Heart left ventricle (tissue), 16 donors: ENCODE results near the gene FBXO21. TPM values are rescaled to one million over a fixed set of nuclear protein-coding genes. Genes with fewer than 3 reads are reported as not detected.

ENCODE experiments used
- ATAC-seq, 4 donors: fragments of 200-7000 bp; cut with Tn5 transposase; one replicate each; pipeline ENCODE4 v1.9.1; 2020 to 2022; ENCODE audit warnings: moderate library complexity in 4 of 4, mild to moderate bottlenecking in 3 of 4, moderate number of reproducible peaks in 1 of 4
- DNase-seq, 5 donors: peaks; one replicate each; pipeline ENCODE4 v3.0.0-alpha.2; 2020
- H3K27ac ChIP-seq, 12 donors: fragments of 200-600 bp; sonication (generic) in 4 of 12; one replicate each; pipeline versions ENCODE4 v1.5.0 to v1.8.0; 2016 to 2022; ENCODE audit warnings: mild to moderate bottlenecking in 2 of 12
- H3K27me3 ChIP-seq, 9 donors: fragments of 200-600 bp; sonication (generic) in 2 of 9; one replicate each; pipeline versions ENCODE4 v1.5.1 to v1.8.0; 2016 to 2022; ENCODE audit warnings: mild to moderate bottlenecking in 3 of 9
- H3K36me3 ChIP-seq, 9 donors: fragments of 200-600 bp; sonication (generic) in 2 of 9; one replicate each; pipeline versions ENCODE4 v1.5.0 to v1.8.0; 2018 to 2022; ENCODE audit warnings: mild to moderate bottlenecking in 2 of 9
- H3K4me1 ChIP-seq, 12 donors: fragments of 200-600 bp; sonication (generic) in 4 of 12; one replicate each; pipeline versions ENCODE4 v1.5.0 to v1.8.0; 2016 to 2022; ENCODE audit warnings: mild to moderate bottlenecking in 3 of 12
- H3K4me3 ChIP-seq, 12 donors: fragments of 200-600 bp; sonication (generic) in 4 of 12; one replicate each; pipeline versions ENCODE4 v1.5.0 to v1.8.0; 2017 to 2022; ENCODE audit warnings: mild to moderate bottlenecking in 9 of 12, moderate library complexity in 4 of 12
- H3K9me3 ChIP-seq, 12 donors: fragments of 200-600 bp; sonication (generic) in 4 of 12; one replicate each; pipeline versions ENCODE4 v1.5.0 to v1.8.0; 2016 to 2022; ENCODE audit warnings: mild to moderate bottlenecking in 1 of 12
- CTCF ChIP-seq, 12 donors: fragments of 200-600 bp; sonication (generic) in 4 of 12; IDR thresholded peaks; one replicate each; pipeline versions ENCODE4 v1.5.0 to v1.8.0; 2018 to 2022; ENCODE audit warnings: antibody characterized with exemption in 12 of 12, mild to moderate bottlenecking in 5 of 12
- POLR2A ChIP-seq, 2 donors: fragments of 450-650 bp; IDR thresholded peaks; one replicate each; pipeline ENCODE4 v1.6.1; 2017; ENCODE audit warnings: antibody characterized with exemption in 2 of 2, mild to moderate bottlenecking in 2 of 2, moderate library complexity in 2 of 2
- WGBS, 4 donors: extraction: QIAGEN DNeasy Blood & Tissue Kit in 2 of 4; methylation state at CpG; one replicate each; pipeline versions ENCODE4 v1.1.5 to v1.1.7; 2013 to 2018; 5-methylcytosine and 5-hydroxymethylcytosine counted together
- intact Hi-C, 10 donors: fragments of 100-400 bp; cut with DNase I; formaldehyde crosslinking; loops; one replicate each; pipeline versions ENCODE4 v1.11.1 to v1.14.2; 2022
- polyA plus RNA-seq, 2 donors: library from polyadenylated mRNA; stranded (reverse); fragments of 200-250 nt; gene quantifications; one replicate each; pipeline ENCODE4 v1.2.3, GENCODE V29; 2013
- total RNA-seq, 9 donors: library from RNA; depleted of rRNA in 2 of 9; stranded (reverse); fragments of >200 nt in 2 of 9; fragmentation: NEBNext Ultra II Directional in 3 of 9; extraction: Animal tissue kit (Norgen Biotek cat#: 25700) in 3 of 9; gene quantifications; one replicate each; pipeline versions ENCODE4 v1.1.0 to v1.2.4, GENCODE V29; 2016 to 2023
- donor health status: ischemic (EF 13 %, LVEDD 7.1; RV severe dilation, severe dysfunction).
- donor health status: healthy with polysubstance abuse.
- donor health status: DM: no; HTN: yes; CAD: no.
- donor health status: DM: no; HTN: no; CAD: no.
- donor health status: ischemic (EF 25% LVEDD 6.9; RV normal size, moderate dysfunction).
- donor health status: ischemic (EF 25% LVEDD 5.7; RV mildly dilated, moderate dysfunction).
- donor health status: healthy.
- donor health status: DM: yes; HTN: yes; CAD: no.
- donor health status: ischemic (EF 35%, LVEDD 5.7; RV mildly dilated, moderate dysfunction).
- donor health status: nonischemic (EF 11% LVEDD 7.7; RV severe dilation, severe dysfunction).
- donor health status: DM: yes; HTN: yes; CAD: no.
- donor health status: PGD.
- donor health status: ischemic (EF 29% LVEDD 5.4; RV normal size, mild dysfunction).
- donor health status: nonischemic (EF 23%, LVEDD 6.1; RV moderate dilation, normal function).

FBXO21 gene
- total and polyA plus RNA-seq, 11 donors: 10.9 to 82.4 (median 44.1) TPM

DNA sequence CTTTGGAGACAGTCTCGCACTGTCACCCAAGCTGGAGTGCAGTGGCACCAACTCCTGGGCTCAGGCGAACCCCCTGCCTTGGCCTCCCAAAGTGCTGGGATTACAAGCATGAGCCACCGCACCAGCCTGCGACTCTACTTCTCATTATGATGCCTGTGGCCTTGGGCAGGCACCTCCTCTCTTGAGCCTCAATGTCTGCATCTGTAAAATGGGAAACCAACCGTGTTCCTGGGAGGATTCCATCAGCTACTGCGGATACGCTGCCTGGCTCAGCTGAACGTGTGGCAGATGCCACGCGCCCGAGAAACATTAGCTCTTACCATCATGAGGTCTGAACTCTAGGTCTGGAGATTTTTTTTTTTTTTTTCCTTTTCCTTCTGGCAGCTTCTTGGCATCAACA, 96.8 kb downstream of the FBXO21 start:
- H3K4me3 ChIP-seq: no peak overlapping the region
- peaks cover 0 to 4% (median 0%) of the 10 kb centered on the region in 9 donors for H3K36me3 ChIP-seq
- WGBS, 4 donors: 70 to 79% (median 73%) methylated on average over 11 of the region's 11 CpGs
- H3K9me3 ChIP-seq: peaks cover 0 to 14% (median 7%) of the 10 kb centered on the region in 12 donors
- peaks cover 0 to 13% (median 3%) of the 10 kb centered on the region in 9 donors for H3K27me3 ChIP-seq
- DNase-seq: no peak
- H3K27ac ChIP-seq: peak overlapping the region in 1 of 12 donors; percentile 60
- ATAC-seq: no peak
- intact Hi-C loops: no loop called here
- no peak for TF ChIP-seq POLR2A (IDR thresholded peaks at IDR 0.05)
- no peak for TF ChIP-seq CTCF (IDR thresholded peaks at IDR 0.05)
- H3K4me1 ChIP-seq: peaks cover 0 to 64% (median 19%) of the 10 kb centered on the region in 12 donors

- intact Hi-C loops: no loop called here
- peaks cover 0 to 14% (median 7%) of the 10 kb centered on the region in 12 donors for H3K9me3 ChIP-seq
- peaks cover 0 to 4% (median 0%) of the 10 kb centered on the region in 9 donors for H3K36me3 ChIP-seq
- 83 to 94% (median 90%) methylated on average over 7 of the region's 7 CpGs for WGBS, 4 donors
- TF ChIP-seq CTCF (IDR thresholded peaks at IDR 0.05) (no peak), POLR2A (IDR thresholded peaks at IDR 0.05) (no peak)
- H3K4me3 ChIP-seq: no peak overlapping the region
- no peak overlapping the region for H3K27ac ChIP-seq
- peaks cover 0 to 8% (median 0%) of the 10 kb centered on the region in 9 donors for H3K27me3 ChIP-seq
- H3K4me1 ChIP-seq: peaks cover 0 to 58% (median 13%) of the 10 kb centered on the region in 12 donors
- no peak for ATAC-seq
- DNase-seq: no peak
These were observed 97.4 kb downstream of the FBXO21 start for GRCh38 chr12:117092886-117093285.

DNA sequence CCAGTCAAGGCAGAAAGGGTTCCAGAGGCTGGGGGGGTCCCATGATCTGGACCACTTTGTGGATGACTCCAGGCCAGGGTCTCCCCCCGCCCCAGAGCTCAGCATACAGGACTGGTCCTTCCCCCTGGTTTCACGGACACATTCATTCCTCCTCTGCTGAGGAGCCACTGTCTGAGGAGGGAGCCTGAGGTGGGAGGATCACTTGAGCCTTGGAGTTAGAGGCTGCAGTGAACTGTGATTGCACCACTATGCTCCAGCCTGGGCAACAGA, 97.8 kb downstream of the FBXO21 start:
- DNase-seq (no peak), ATAC-seq (no peak)
- intact Hi-C loops: no loop called here
- TF ChIP-seq POLR2A (IDR thresholded peaks at IDR 0.05) (no peak), CTCF (IDR thresholded peaks at IDR 0.05) (no peak)
- Histone ChIP-seq H3K27ac (no peak overlapping the region), H3K4me1 (peaks cover 0 to 59% (median 11%) of the 10 kb centered on the region in 12 donors), H3K9me3 (peaks cover 0 to 14% (median 7%) of the 10 kb centered on the region in 12 donors), H3K4me3 (no peak overlapping the region), H3K36me3 (peaks cover 0 to 4% (median 0%) of the 10 kb centered on the region in 9 donors), H3K27me3 (peaks cover 0 to 7% (median 0%) of the 10 kb centered on the region in 9 donors)
- WGBS, 4 donors: 80 to 93% (median 85%) methylated on average over 1 to 2 of the region's 2 CpGs

Other genes with a start within 250 kb of the FBXO21 start
- 10 to 100 TPM; 25.2 to 94.1 (median 72.2) TPM for gene TESC, start 91.1 kb downstream of the FBXO21 start, total RNA-seq
- gene TESC, start 91.1 kb downstream of the FBXO21 start, polyA plus RNA-seq: 10 to 100 TPM; 40.5 to 88.8 TPM
- gene NOS1, start 171.2 kb upstream of the FBXO21 start, total RNA-seq: under 1 TPM; 0.02 to 0.40 (median 0.12) TPM
- gene NOS1, start 171.2 kb upstream of the FBXO21 start, polyA plus RNA-seq: under 1 TPM in 1 of 2 donors, not detected in 1; 0.01 TPM